Measurements from ENCODE around the gene OR51A7.
"Not testable (repeated sequence)": the region's sequence is repeated elsewhere in the genome, so short reads cannot be mapped to it uniquely, and the experiment has no call there.

Gene OR51A7

GRCh38 chr11:4903484-4903883, at the start of gene OR51A7:
Gene OR51A7 (plus strand): TSS chr11:4903783. CDS start chr11:4907370, 3,587 bp downstream.
- DNase-seq, result no peak
- in situ Hi-C loops (cut with HindIII; ENCODE audit: low pct_ligation_motif_present, low pct_unique_long_range_greater_than_20kb, low sequenced_read_pairs), result no loop called here

GRCh38 chr11:4854286-4854685, 49.3 kb upstream of the OR51A7 start:
- in situ Hi-C loops (cut with HindIII; ENCODE audit: low pct_ligation_motif_present, low pct_unique_long_range_greater_than_20kb, low sequenced_read_pairs); DNase-seq: not testable (repeated sequence)

- no peak for DNase-seq
- in situ Hi-C loops (cut with HindIII; ENCODE audit: low pct_ligation_motif_present, low pct_unique_long_range_greater_than_20kb, low sequenced_read_pairs), result no loop called here
Measured at GRCh38 chr11:4862447-4863236, 40.9 kb upstream of the OR51A7 start.

- in situ Hi-C loops (cut with HindIII; ENCODE audit: low pct_ligation_motif_present, low pct_unique_long_range_greater_than_20kb, low sequenced_read_pairs), result no loop called here
- no peak for DNase-seq
Measured at GRCh38 chr11:4863876-4864275, 39.7 kb upstream of the OR51A7 start.

- no peak for DNase-seq
- in situ Hi-C loops (cut with HindIII; ENCODE audit: low pct_ligation_motif_present, low pct_unique_long_range_greater_than_20kb, low sequenced_read_pairs), result no loop called here
Measured at GRCh38 chr11:4865855-4866254, 37.7 kb upstream of the OR51A7 start.

- in situ Hi-C loops (cut with HindIII; ENCODE audit: low pct_ligation_motif_present, low pct_unique_long_range_greater_than_20kb, low sequenced_read_pairs), result no loop called here
Measured at GRCh38 chr11:4881188-4881587, 22.4 kb upstream of the OR51A7 start.

GRCh38 chr11:4881860-4882500, 21.6 kb upstream of the OR51A7 start, which contains the start of gene OR51T1:
Gene OR51T1 (plus strand): TSS chr11:4881900. CDS start chr11:4881900, 0 bp downstream.
- no peak for DNase-seq
- in situ Hi-C loops (cut with HindIII; ENCODE audit: low pct_ligation_motif_present, low pct_unique_long_range_greater_than_20kb, low sequenced_read_pairs), result no loop called here

More at GRCh38 chr11:4881188-4881587, 22.4 kb upstream of the OR51A7 start:
- no peak for DNase-seq

GRCh38 chr11:4882543-4882942, 21.0 kb upstream of the OR51A7 start:
- in situ Hi-C loops (cut with HindIII; ENCODE audit: low pct_ligation_motif_present, low pct_unique_long_range_greater_than_20kb, low sequenced_read_pairs), result no loop called here
- DNase-seq, result no peak

GRCh38 chr11:4884361-4884760, 19.2 kb upstream of the OR51A7 start:
- no peak for DNase-seq
- in situ Hi-C loops (cut with HindIII; ENCODE audit: low pct_ligation_motif_present, low pct_unique_long_range_greater_than_20kb, low sequenced_read_pairs), result no loop called here

- in situ Hi-C loops (cut with HindIII; ENCODE audit: low pct_ligation_motif_present, low pct_unique_long_range_greater_than_20kb, low sequenced_read_pairs), result no loop called here
- no peak for DNase-seq
Measured at GRCh38 chr11:4886186-4886585, 17.4 kb upstream of the OR51A7 start.

- in situ Hi-C loops (cut with HindIII; ENCODE audit: low pct_ligation_motif_present, low pct_unique_long_range_greater_than_20kb, low sequenced_read_pairs), result no loop called here
Measured at GRCh38 chr11:4887591-4887990, 16.0 kb upstream of the OR51A7 start.

GRCh38 chr11:4890279-4890678, 13.3 kb upstream of the OR51A7 start:
- in situ Hi-C loops (cut with HindIII; ENCODE audit: low pct_ligation_motif_present, low pct_unique_long_range_greater_than_20kb, low sequenced_read_pairs), result no loop called here
- no peak for DNase-seq

More at GRCh38 chr11:4887591-4887990, 16.0 kb upstream of the OR51A7 start:
- DNase-seq, result no peak

- in situ Hi-C loops (cut with HindIII; ENCODE audit: low pct_ligation_motif_present, low pct_unique_long_range_greater_than_20kb, low sequenced_read_pairs), result no loop called here
- peak; percentile 71 for DNase-seq
Measured at GRCh38 chr11:4891996-4892640, 11.5 kb upstream of the OR51A7 start.

- DNase-seq, result peak; percentile 34
- in situ Hi-C loops (cut with HindIII; ENCODE audit: low pct_ligation_motif_present, low pct_unique_long_range_greater_than_20kb, low sequenced_read_pairs), result no loop called here
Measured at GRCh38 chr11:4916581-4916980, 13.0 kb downstream of the OR51A7 start.

GRCh38 chr11:4919250-4919649, 15.7 kb downstream of the OR51A7 start, which contains the start of gene OR51G2:
Gene OR51G2 (minus strand): TSS chr11:4919350. CDS start chr11:4915663, 3,687 bp downstream.
- in situ Hi-C loops (cut with HindIII; ENCODE audit: low pct_ligation_motif_present, low pct_unique_long_range_greater_than_20kb, low sequenced_read_pairs), result no loop called here
- DNase-seq, result no peak

- in situ Hi-C loops (cut with HindIII; ENCODE audit: low pct_ligation_motif_present, low pct_unique_long_range_greater_than_20kb, low sequenced_read_pairs), result no loop called here
- DNase-seq, result no peak
Measured at GRCh38 chr11:4921796-4922195, 18.2 kb downstream of the OR51A7 start.

- in situ Hi-C loops (cut with HindIII; ENCODE audit: low pct_ligation_motif_present, low pct_unique_long_range_greater_than_20kb, low sequenced_read_pairs), result no loop called here
Measured at GRCh38 chr11:4922304-4922703, 18.7 kb downstream of the OR51A7 start.

GRCh38 chr11:4924239-4924638, 20.7 kb downstream of the OR51A7 start, which contains the start of gene OR51G1:
Gene OR51G1 (minus strand): TSS chr11:4924339. CDS start chr11:4924339, 0 bp downstream.
- DNase-seq, result no peak
- in situ Hi-C loops (cut with HindIII; ENCODE audit: low pct_ligation_motif_present, low pct_unique_long_range_greater_than_20kb, low sequenced_read_pairs), result no loop called here

More at GRCh38 chr11:4922304-4922703, 18.7 kb downstream of the OR51A7 start:
- no peak for DNase-seq

- in situ Hi-C loops (cut with HindIII; ENCODE audit: low pct_ligation_motif_present, low pct_unique_long_range_greater_than_20kb, low sequenced_read_pairs), result no loop called here
- no peak for DNase-seq
Measured at GRCh38 chr11:4926608-4927007, 23.0 kb downstream of the OR51A7 start.

Data from ACHN (cell line).